MV-4-11 (cell line): ENCODE data around the gene LTF.
"Not testable (repeated sequence)": the region's sequence is repeated elsewhere in the genome, so short reads cannot be mapped to it uniquely, and the experiment has no call there.

Source experiments
- DNase-seq: peaks from one replicate; lab custom pipeline; 2025; lab: John Stamatoyannopoulos, UW

Gene LTF

GRCh38 chr3:46412786-46413298 lies 51.9 kb downstream of the LTF start:
- no peak for DNase-seq

- no peak for DNase-seq
These were observed 53.4 kb downstream of the LTF start for GRCh38 chr3:46411271-46411670.

DNA sequence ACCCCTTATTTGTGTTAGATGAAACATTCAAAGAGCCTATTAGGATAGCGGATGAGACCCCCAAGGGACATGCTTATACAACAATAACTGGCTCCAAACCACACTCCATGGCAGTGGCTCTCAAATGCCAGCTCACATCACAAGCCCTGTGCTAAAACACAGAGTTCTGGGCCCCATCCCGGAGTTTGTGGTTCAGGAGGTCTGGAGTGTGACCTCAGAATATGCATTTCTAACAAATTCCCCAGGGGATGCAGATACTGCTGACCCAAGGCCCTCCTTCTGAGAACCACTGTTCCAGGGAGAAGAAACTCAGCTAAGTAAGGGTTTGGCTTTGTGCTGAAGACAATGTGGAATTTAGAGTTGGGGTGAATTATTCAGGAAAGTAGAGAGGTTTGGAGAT lies 54.0 kb downstream of the LTF start:
- DNase-seq: no peak

DNA sequence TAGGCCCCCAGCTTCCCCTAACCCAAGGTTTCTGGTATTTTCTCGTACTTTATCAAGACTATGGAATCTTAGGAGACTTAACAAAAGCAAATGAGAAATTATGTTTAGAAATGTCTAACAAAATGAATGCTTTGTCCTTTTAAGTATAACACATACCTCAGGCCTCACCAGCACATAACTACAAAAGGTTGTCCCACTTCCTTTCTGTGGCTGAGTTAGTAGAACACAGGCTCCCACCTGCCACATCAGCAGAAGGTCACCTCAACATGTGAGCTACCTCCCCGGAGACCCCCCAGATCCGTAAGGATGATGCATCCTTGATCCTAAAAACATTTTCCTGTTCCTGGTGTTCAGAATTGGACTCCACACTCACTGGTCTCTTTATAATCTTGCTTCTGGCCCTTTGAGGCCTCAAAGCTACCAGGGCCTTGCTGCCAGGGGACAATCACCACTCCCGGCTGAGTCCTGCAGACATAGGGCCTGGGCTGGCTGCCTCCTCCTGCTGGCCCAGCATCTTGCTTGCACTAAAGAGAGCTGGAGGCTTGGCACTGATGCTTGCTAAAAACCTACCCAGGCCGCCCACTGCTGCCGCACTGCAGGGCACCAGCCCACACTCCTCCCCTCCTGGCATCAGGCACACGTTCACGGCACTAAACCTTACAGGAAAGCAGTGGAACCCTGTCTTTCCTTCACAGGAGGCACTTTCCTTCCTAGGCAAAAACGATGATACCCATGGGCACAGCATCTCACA lies 54.8 kb downstream of the LTF start:
- no peak for DNase-seq

DNA sequence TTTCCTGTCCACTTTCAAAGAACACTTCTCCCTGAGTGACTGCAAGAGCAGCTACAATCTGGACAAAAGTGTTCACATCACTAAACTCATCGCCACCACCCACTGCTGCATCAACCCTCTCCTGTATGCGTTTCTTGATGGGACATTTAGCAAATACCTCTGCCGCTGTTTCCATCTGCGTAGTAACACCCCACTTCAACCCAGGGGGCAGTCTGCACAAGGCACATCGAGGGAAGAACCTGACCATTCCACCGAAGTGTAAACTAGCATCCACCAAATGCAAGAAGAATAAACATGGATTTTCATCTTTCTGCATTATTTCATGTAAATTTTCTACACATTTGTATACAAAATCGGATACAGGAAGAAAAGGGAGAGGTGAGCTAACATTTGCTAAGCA lies 55.9 kb downstream of the LTF start:
- DNase-seq: no peak

DNA sequence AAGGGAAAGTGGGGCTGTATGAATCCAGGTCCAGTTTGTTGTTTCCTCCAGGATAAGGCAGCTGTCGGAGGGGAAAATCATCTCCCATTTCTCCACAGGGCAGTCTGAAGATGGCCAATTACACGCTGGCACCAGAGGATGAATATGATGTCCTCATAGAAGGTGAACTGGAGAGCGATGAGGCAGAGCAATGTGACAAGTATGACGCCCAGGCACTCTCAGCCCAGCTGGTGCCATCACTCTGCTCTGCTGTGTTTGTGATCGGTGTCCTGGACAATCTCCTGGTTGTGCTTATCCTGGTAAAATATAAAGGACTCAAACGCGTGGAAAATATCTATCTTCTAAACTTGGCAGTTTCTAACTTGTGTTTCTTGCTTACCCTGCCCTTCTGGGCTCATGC lies 56.7 kb downstream of the LTF start:
- DNase-seq: no peak

GRCh38 chr3:46406788-46407611 lies 57.7 kb downstream of the LTF start, which contains the start of the genes CCR5AS and CCRL2:
Gene CCR5AS, minus strand, starts transcription at chr3:46407066.
Gene CCRL2, plus strand, starts transcription at chr3:46407259. Its CDS starts 821 bp downstream, at chr3:46408080.
- DNase-seq: peak; percentile 70

DNA sequence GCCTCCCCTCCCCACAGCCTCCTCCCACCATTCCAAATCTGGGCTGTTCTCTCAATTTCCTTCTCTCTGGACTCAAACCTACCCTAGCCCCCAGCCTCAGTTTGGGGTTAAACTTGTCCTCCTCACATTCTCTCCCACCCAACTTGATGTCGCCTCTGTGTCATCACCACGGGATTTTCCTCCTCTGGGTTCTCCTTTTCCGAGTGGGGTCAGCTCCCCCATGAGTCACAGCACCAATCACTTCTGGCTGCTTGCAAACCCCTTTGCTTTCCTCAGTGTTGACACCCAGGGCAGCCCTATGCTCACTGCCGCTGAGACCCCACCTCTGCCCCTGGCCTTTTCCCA lies 58.3 kb downstream of the LTF start:
- peak; percentile 63 for DNase-seq

DNA sequence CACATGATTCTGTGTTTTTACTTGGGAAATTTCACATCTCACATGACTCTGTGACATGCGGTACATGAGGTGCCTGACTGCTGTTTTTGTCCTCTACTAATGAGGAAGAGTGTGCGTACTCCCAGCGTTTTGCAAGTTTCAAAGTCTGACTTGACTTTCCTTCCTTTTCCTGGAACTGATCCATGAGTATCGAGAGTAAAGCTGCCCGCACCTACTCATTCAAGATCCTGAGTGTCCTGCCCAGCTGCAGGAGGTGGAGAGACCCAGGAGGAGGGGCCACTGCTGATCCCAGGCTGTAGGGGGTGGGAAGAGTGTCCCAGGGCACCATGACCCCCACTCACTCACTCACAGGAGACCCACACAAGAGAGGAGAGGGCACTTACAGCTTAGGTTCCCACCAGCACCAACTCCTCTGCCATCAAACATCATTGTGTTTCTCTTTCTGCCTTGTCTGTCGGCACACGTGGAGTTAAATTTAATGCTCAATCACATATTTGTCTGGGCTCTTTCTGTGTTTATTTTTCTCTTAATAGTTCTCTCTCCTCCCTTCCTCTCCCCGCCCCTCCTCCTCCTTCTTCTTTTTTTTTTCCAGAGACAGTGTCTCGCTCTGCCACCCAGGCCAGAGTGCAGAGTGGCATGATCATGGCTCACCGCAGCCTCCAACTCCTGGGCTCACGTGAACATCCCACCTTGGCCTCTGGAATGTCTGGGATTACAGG lies 59.2 kb downstream of the LTF start:
- DNase-seq: no peak

- DNase-seq: not testable (repeated sequence)
These were observed 61.8 kb downstream of the LTF start for GRCh38 chr3:46402902-46403301.

DNA sequence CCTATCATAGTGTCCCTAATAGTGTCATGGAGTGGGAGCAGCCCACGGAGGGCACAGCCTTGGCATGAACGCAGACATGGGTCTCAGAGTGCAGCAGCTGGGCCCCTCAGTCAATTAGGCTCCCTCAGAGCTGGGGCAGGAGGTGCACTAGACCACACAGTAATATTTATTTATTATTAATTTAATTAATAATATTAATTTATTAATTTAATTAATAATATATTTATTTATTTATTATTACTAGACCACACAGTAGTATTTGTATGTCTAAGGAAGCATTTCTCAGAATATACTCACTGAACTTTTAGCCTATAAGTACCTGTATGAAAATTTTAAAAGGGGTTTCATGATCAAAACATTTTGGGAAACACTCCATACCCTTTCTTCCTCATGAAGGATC lies 63.1 kb downstream of the LTF start:
- no peak for DNase-seq

DNA sequence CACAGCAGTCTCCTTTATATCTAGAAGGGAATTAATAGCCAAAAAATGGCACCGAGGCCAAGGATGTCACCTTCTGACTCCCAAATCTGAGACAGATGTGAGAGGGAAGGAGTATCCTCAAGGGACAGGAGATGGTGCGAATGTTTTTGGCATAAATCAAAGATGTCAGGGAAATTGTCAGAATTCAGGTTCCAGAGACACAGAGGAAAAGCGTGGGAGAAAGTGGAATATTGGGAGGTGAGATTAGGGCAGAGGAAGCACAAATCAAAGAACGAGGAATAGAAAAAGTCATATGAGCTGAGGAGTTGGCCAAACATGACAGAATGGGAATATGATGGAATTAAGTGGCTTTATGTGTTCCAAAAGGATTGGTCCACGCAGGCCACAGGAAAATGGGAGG lies 63.9 kb downstream of the LTF start:
- no peak for DNase-seq

DNA sequence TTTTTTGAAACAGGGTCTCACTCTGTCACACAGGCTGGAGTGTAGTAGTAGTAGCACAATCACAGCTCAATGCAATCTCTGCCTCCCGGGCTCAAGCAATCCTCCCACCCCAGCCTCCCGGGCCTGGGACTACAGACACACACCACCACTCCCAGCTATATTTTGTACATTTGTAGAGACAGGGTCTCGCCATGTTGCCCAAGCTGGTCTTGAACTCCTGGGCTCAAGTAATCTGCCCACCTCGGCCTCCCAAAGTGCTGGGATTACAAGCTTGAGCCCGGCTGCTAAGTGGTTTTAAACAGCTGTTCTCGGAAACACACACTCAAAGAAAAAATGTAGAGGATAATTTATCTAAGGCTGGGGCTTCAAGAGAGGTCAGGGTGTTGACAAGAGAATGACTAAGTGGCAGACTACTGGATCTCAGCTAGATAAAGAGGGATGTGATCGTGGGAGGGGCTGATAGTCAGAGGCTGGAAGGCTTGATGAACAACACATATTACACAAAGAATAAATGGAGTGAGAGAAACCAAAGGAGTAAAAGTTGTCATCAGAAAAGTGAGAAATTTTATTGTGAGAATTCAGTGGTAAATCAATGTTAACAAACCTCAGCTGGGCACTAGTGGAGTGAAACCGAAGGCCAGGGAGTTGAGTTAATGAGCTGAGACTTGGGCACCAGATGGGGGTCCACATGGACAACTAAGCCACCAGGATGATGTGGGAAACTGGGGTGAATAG lies 64.5 kb downstream of the LTF start:
- no peak for DNase-seq

DNA sequence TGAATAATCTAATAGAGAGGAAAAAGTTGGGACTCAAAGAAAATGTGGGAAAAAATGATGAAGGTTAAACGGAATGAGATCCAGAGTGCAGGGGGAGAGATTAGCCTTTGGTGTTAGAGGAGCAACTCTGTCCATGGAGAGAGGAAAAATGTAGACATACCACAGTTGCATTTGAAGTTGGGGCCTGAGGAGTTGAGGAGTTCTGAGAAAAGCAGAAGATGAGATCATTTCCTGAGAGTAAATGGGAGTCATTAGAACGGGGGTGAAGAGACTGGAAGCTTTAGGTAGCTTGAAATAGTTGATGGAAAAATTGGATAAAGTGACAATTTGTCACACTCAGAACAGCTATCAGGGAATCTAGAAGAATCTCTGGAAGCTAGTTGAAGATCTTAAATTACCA lies 65.1 kb downstream of the LTF start:
- DNase-seq: peak; percentile 23

GRCh38 chr3:46399098-46399497 lies 65.6 kb downstream of the LTF start:
- no peak for DNase-seq

- DNase-seq: no peak
These were observed 66.3 kb downstream of the LTF start for GRCh38 chr3:46398186-46398955.

DNA sequence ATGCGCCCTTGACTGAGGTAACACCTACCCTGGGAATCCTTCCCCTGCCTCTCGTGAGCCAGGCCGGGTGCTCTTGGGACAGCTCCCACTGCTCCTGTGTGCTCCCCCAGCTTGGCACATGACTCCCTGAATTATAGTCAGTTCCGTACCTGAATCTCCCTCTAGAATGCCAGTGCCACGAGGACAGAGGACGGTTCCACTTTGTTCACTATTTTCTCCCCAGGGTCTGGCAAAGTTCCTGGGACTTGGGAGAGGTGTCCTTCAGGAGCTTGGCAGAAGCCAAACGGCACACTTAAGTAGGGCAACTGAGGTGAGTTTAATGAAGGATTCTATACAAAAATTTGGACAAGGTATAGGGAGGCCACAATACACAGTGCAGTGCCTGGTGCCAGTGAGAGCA lies 67.6 kb downstream of the LTF start:
- DNase-seq: no peak

DNA sequence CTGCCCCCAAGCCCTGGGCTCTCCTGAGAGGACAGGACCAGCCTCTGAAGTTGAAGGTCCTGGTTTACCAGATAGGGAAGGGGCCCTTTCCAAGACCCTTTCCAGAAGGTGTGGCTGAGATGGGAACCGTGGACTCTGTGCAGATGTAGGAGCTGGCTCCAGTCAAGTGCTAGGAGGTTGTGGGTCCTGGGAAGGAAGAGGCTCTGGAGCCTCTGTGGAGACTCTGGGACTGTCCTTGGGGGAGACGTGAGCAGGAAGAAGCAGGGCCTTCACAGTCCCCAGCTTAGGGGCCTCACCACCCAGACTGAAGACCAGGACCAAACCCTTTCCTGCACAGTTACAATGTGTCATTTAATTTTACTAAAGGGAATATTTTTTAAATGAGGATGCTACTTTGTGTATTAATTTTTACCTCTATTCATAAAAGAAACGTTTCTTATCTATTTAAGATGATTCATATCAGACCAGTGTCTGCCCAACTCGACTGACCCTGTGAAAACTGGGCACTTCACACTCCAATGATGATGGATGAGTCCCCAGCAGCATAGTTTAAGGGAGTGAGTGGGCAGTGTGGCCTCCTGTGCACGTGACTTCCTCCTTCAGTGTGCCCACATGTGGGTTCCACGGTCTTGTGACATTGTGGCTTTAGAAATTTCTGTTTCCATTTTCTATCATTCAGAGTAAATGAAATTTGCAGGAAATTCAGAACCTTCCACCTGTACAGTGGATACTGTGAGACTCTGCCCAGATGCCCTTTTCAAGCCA lies 68.8 kb downstream of the LTF start:
- DNase-seq: peak; percentile 84

DNA sequence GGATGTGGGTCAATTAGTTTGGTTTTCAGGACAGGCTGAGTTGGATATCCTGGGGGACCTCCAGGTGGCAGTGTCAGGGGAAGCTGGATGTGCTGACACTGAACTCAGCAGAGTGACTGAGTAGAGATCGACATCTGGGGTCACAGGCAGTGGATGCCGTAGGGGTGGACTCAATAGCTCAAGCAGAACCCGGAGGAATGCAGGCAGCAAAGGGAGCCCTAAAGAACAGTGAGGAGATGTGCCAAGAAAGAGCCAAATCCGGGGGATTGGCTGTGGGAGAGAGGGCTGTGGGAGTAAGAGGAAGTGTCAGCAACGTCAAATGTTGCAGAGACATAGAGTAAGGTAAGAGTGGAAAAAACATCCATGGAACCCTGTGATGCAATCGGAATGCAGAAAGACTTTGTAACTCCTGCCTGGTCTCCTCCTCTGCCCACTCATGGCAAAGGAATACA lies 69.5 kb downstream of the LTF start:
- peak; percentile 70 for DNase-seq
